WTC11 (cell line): ENCODE data around the gene ST6GALNAC3. TPM values are rescaled to one million over a fixed set of nuclear protein-coding genes. Genes with fewer than 3 reads are reported as not detected.

Experiments
- ATAC-seq: fragments of 200-7000 bp; cut with Tn5 transposase; 2 replicates; pipeline ENCODE4 v1.10.0; 2021; ENCODE audit warnings: mild to moderate bottlenecking, moderate library complexity
- CTCF ChIA-PET: fragments of 300-600 bp; sonication (Branson Sonifier 250); formaldehyde crosslinking; loops from one replicate; lab custom pipeline; 2021; ENCODE audit warnings: antibody characterized with exemption; lab: Charles Lee
- POLR2A ChIA-PET: fragments of 350-600 bp; sonication (Branson Sonifier 250); formaldehyde crosslinking; loops from one replicate; lab custom pipeline; 2021; ENCODE audit warnings: antibody characterized with exemption; lab: Charles Lee
- DNase-seq: peaks from one replicate; pipeline ENCODE4 v3.0.0; 2021; ENCODE audit warnings: low spot score
- H3K27ac Mint-ChIP-seq: 2 replicates; pipeline ENCODE4 v1.8.0; 2021; ENCODE audit warnings: mixed read lengths
- H3K27me3 Mint-ChIP-seq: 2 replicates; pipeline ENCODE4 v1.8.0; 2021; ENCODE audit warnings: low read depth, mild to moderate bottlenecking, moderate library complexity, mixed read lengths
- H3K36me3 Mint-ChIP-seq: 2 replicates; pipeline ENCODE4 v1.8.0; 2021; ENCODE audit warnings: mixed read lengths
- H3K4me1 Mint-ChIP-seq: 2 replicates; pipeline ENCODE4 v1.8.0; 2022; ENCODE audit warnings: mixed read lengths
- H3K4me3 Mint-ChIP-seq: 2 replicates; pipeline ENCODE4 v1.8.0; 2021; ENCODE audit warnings: mild to moderate bottlenecking, moderate library complexity, mixed read lengths
- H3K9me3 Mint-ChIP-seq: 2 replicates; pipeline ENCODE4 v1.8.0; 2021; ENCODE audit warnings: mixed read lengths
- ATF3 ChIP-seq: sonication (generic); formaldehyde crosslinking; conservative IDR thresholded peaks from 2 replicates; pipeline ENCODE4 v1.8.1; 2022; ENCODE audit warnings: mild to moderate bottlenecking, missing genetic modification reagents
- CDX4 ChIP-seq: fragments of 250-450 bp; sonication (Bioruptor Pico); IDR thresholded peaks from 2 replicates; pipeline ENCODE4 v1.9.0; 2021; ENCODE audit warnings: moderate library complexity, mild to moderate bottlenecking, inconsistent platforms, borderline replicate concordance
- E2F5 ChIP-seq: sonication (generic); formaldehyde crosslinking; IDR thresholded peaks from 2 replicates; pipeline ENCODE4 v1.8.1; 2022; ENCODE audit warnings: mild to moderate bottlenecking, moderate library complexity, missing genetic modification reagents
- ERG ChIP-seq: fragments of 250-450 bp; sonication (Bioruptor Pico); IDR thresholded peaks from 2 replicates; pipeline ENCODE4 v1.8.0; 2021; ENCODE audit warnings: mild to moderate bottlenecking
- FOXP4 ChIP-seq: sonication (generic); formaldehyde crosslinking; IDR thresholded peaks from 2 replicates; pipeline ENCODE4 v1.8.0; 2022; ENCODE audit warnings: mild to moderate bottlenecking, missing genetic modification reagents
- JUN ChIP-seq: sonication (generic); formaldehyde crosslinking; IDR thresholded peaks from 2 replicates; pipeline ENCODE4 v1.8.0; 2023; ENCODE audit warnings: mild to moderate bottlenecking, missing genetic modification reagents
- MLX ChIP-seq: sonication (generic); formaldehyde crosslinking; IDR thresholded peaks from 2 replicates; pipeline ENCODE4 v1.8.1; 2023; ENCODE audit warnings: mild to moderate bottlenecking, missing genetic modification reagents, moderate library complexity
- NFE2L1 ChIP-seq: sonication (generic); formaldehyde crosslinking; IDR thresholded peaks from 2 replicates; pipeline ENCODE4 v1.8.1; 2023; ENCODE audit warnings: missing genetic modification reagents
- NFYB ChIP-seq: sonication (generic); formaldehyde crosslinking; conservative IDR thresholded peaks from 2 replicates; pipeline ENCODE4 v1.8.0; 2022; ENCODE audit warnings: low read depth, missing genetic modification reagents
- PRDM15 ChIP-seq: sonication (generic); formaldehyde crosslinking; IDR thresholded peaks from 2 replicates; pipeline ENCODE4 v1.8.0; 2022; ENCODE audit warnings: missing genetic modification reagents
- PREB ChIP-seq: sonication (generic); formaldehyde crosslinking; IDR thresholded peaks from 2 replicates; pipeline ENCODE4 v1.8.1; 2022; ENCODE audit warnings: mild to moderate bottlenecking, missing genetic modification reagents, moderate library complexity, borderline replicate concordance
- SMAD4 ChIP-seq: sonication (generic); formaldehyde crosslinking; IDR thresholded peaks from 2 replicates; pipeline ENCODE4 v1.8.0; 2022; ENCODE audit warnings: mild to moderate bottlenecking, missing genetic modification reagents
- STAT6 ChIP-seq: sonication (generic); formaldehyde crosslinking; conservative IDR thresholded peaks from 2 replicates; pipeline ENCODE4 v1.8.1; 2023; ENCODE audit warnings: mild to moderate bottlenecking, low read depth, missing genetic modification reagents, moderate library complexity
- TP53 ChIP-seq: sonication (generic); formaldehyde crosslinking; IDR thresholded peaks from 2 replicates; pipeline ENCODE4 v1.8.1; 2023; ENCODE audit warnings: mild to moderate bottlenecking, missing genetic modification reagents
- USF1 ChIP-seq: sonication (generic); formaldehyde crosslinking; IDR thresholded peaks from 2 replicates; pipeline ENCODE4 v1.8.0; 2022; ENCODE audit warnings: mild to moderate bottlenecking, missing genetic modification reagents
- ZBTB43 ChIP-seq: sonication (generic); formaldehyde crosslinking; IDR thresholded peaks from 2 replicates; pipeline ENCODE4 v1.8.1; 2023; ENCODE audit warnings: mild to moderate bottlenecking, missing genetic modification reagents
- ZNF138 ChIP-seq: sonication (generic); formaldehyde crosslinking; conservative IDR thresholded peaks from 2 replicates; pipeline ENCODE4 v1.8.1; 2022; ENCODE audit warnings: mild to moderate bottlenecking, moderate library complexity, missing genetic modification reagents
- ZNF232 ChIP-seq: sonication (generic); formaldehyde crosslinking; IDR thresholded peaks from 2 replicates; pipeline ENCODE4 v1.8.0; 2022; ENCODE audit warnings: mild to moderate bottlenecking, missing genetic modification reagents
- ZSCAN18 ChIP-seq: fragments of 250-450 bp; sonication (Bioruptor Pico); IDR thresholded peaks from 2 replicates; pipeline ENCODE4 v2.1.2; 2022; ENCODE audit warnings: mild to moderate bottlenecking, moderate library complexity
- total RNA-seq: library from RNA; stranded (reverse); gene quantifications from 3 replicates; pipeline ENCODE4 v1.2.3, GENCODE V29; 2021

Gene ST6GALNAC3
- total RNA-seq, 1 experiment from 2014 or later: 11.9 TPM

GRCh38 chr1:76054359-76054758, 20.2 kb upstream of the ST6GALNAC3 start (continued):
- TF ChIP-seq ERG (CRISPR knock-in tag): no peak
- TF ChIP-seq JUN (CRISPR knock-in tag): no peak
- TF ChIP-seq TP53 (CRISPR knock-in tag): no peak
- no peak for TF ChIP-seq CDX4 (CRISPR knock-in tag)
- TF ChIP-seq FOXP4 (CRISPR knock-in tag): no peak
- TF ChIP-seq E2F5: no peak
- TF ChIP-seq NFYB (CRISPR knock-in tag): no peak
- no peak for TF ChIP-seq USF1 (CRISPR knock-in tag)
- no peak for TF ChIP-seq ZBTB43
- TF ChIP-seq MLX (CRISPR knock-in tag): no peak

- H3K9me3 Mint-ChIP-seq: no peaks in the 10 kb centered on the region
- H3K4me3 Mint-ChIP-seq: no peak overlapping the region
- CTCF ChIA-PET: no interaction called here
- POLR2A ChIA-PET: interaction anchor here (0.6 kb wide), 2 partner anchors 16 to 25 kb away, joined by 3 to 8 read pairs; no protein-coding TSS in a partner anchor
- ATAC-seq (peak; percentile 62), DNase-seq (peak; percentile 25)
- peaks cover 27% of the 10 kb centered on the region for H3K4me1 Mint-ChIP-seq
- no peaks in the 10 kb centered on the region for H3K27me3 Mint-ChIP-seq
- no peak overlapping the region for H3K27ac Mint-ChIP-seq
- no peaks in the 10 kb centered on the region for H3K36me3 Mint-ChIP-seq
- TF ChIP-seq SMAD4 (CRISPR knock-in tag) (no peak), ZNF138 (CRISPR knock-in tag) (no peak), PREB (no peak), STAT6 (CRISPR knock-in tag) (no peak), ATF3 (CRISPR knock-in tag) (no peak), ZSCAN18 (CRISPR knock-in tag) (no peak), NFE2L1 (no peak), ZNF232 (CRISPR knock-in tag) (no peak), PRDM15 (no peak)
Observed at GRCh38 chr1:76055987-76056386, 18.6 kb upstream of the ST6GALNAC3 start.
